Right cardiac atrium (tissue), 5 donors: ENCODE measurements around the gene ATXN7L3. TPM values are rescaled to one million over a fixed set of nuclear protein-coding genes. Genes with fewer than 3 reads are reported as not detected.
"Not testable (repeated sequence)": the region's sequence is repeated elsewhere in the genome, so short reads cannot be mapped to it uniquely, and the experiment has no call there.

Source experiments
- ATAC-seq, 2 donors: fragments of 200-7000 bp; cut with Tn5 transposase; one replicate each; pipeline versions ENCODE4 v1.8.0 to v1.9.1; 2020; ENCODE audit warnings: moderate library complexity in 2 of 2, mild to moderate bottlenecking in 1 of 2
- DNase-seq, 3 donors: peaks; one replicate each; pipeline ENCODE4 v3.0.0-alpha.2; 2020
- H3K27ac ChIP-seq: one replicate; pipeline ENCODE4 v1.5.1; 2013; ENCODE audit warnings: mild to moderate bottlenecking, low read length, control low read depth, moderate library complexity
- H3K27me3 ChIP-seq: one replicate; pipeline ENCODE4 v1.6.1; 2013; ENCODE audit not compliant: control insufficient read depth, insufficient read depth
- H3K4me1 ChIP-seq: one replicate; pipeline ENCODE4 v1.6.1; 2013; ENCODE audit warnings: low read length; ENCODE audit not compliant: control insufficient read depth, insufficient read depth
- H3K4me3 ChIP-seq: one replicate; pipeline ENCODE4 v1.5.1; 2013; ENCODE audit warnings: low read length, control low read depth
- H3K9me3 ChIP-seq: one replicate; pipeline ENCODE4 v1.6.1; 2013; ENCODE audit warnings: low read length; ENCODE audit not compliant: control insufficient read depth
- WGBS: extraction: QIAGEN DNeasy Blood & Tissue Kit; methylation state at CpG from one replicate; pipeline ENCODE4 v1.1.7; 2013; 5-methylcytosine and 5-hydroxymethylcytosine counted together
- intact Hi-C, 4 donors: fragments of 100-400 bp; cut with DNase I; formaldehyde crosslinking; loops; one replicate each; pipeline versions ENCODE4 v1.11.0 to v1.14.0; 2022 to 2023
- microRNA-seq, 2 donors: library from miRNA; unstranded; fragments of <30 nt; microRNA quantifications; one replicate each; pipeline ENCODE4 v1.2.0, GENCODE V29; 2020 to 2021
- polyA plus RNA-seq: library from polyadenylated mRNA; stranded (reverse); fragments of 200-250 nt; gene quantifications from one replicate; pipeline ENCODE4 v1.2.3, GENCODE V29; 2013
- total RNA-seq, 4 donors: library from RNA; stranded (reverse); fragmentation: NEBNext Ultra II Directional; extraction: Animal tissue kit (Norgen Biotek cat#: 25700); gene quantifications; one replicate each; pipeline ENCODE4 v1.2.1, GENCODE V29; 2021
- donor health status: healthy with polysubstance abuse.
- donor health status: DM: no; HTN: yes; CAD: no.
- donor health status: DM: no; HTN: no; CAD: no.
- donor health status: DM: no; HTN: yes; CAD: no; lungs with severe emphysema.
- donor health status: DM: yes; HTN: yes; CAD: no.

The ATXN7L3 gene
- total and polyA plus RNA-seq, 5 donors: 31.0 to 52.7 (median 40.6) TPM

DNA sequence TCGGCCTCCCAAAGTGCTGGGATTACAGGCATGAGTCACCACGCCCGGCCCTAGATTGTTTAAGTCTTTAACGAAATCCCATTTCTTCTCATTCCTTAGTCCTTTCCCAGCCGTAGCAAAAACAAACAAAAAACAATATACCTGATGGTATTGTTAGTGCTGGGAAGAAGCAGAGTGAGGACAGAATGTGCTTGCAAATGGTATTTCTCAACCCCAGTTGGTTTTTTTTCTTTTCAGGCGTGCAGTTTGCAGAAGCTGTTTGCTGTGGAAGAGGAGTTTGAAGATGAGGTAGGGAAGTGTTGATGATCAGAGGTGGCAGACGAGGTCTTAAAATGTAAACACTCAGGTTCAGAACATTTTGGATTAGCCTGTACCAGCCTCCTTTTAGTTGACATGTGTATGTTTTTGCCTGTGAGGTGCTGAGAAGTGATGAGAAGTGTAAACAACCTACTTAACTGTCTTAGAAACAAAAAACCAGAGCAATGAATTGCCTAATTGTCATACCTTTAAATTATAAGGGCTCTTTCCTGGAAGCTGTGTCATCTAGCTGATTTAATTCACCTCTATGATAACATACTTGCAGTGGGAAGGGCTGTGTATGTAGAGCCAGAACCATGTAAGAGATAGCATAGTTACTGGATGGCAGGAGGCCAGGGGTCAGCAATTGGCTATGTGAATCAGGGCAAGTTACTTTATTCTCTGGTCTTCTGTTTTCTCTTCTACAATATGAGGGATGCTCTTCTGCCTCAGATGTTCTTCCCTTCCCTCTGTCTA, 54.5 kb downstream of the ATXN7L3 start:
- Histone ChIP-seq H3K4me1 (peaks cover 5% of the 10 kb centered on the region), H3K27me3 (no peaks in the 10 kb centered on the region), H3K27ac (peak overlapping the region; percentile 30), H3K9me3 (no peaks in the 10 kb centered on the region), H3K4me3 (no peak overlapping the region)
- intact Hi-C loops: no loop called here
- WGBS: 80% methylated on average over 7 of the region's 7 CpGs
- ATAC-seq (no peak), DNase-seq (peak in 1 of 3 donors; percentile 61)

DNA sequence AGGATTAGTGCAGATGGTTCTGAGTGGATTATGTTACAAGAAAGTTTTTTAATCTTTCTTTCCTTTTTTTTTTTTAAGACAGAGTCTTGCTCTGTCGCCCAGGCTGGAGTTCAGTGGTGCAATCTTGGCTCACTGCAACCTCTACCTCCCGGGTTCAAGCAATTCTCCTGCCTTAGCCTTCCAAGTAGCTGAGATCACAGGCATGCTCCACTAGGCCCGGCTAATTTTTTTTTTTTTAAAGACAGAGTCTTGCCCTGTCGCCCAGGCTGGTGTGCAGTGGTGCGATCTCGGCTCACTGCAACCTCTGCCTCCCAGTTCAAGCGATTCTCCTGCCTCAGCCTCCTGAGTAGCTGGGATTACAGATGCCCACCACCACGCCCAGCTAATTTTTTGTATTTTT, 55.8 kb downstream of the ATXN7L3 start:
- DNase-seq, ATAC-seq, H3K27me3 ChIP-seq, H3K9me3 ChIP-seq, H3K4me1 ChIP-seq, H3K4me3 ChIP-seq, H3K27ac ChIP-seq, intact Hi-C loops: not testable (repeated sequence)
- 88% methylated on average over 8 of the region's 8 CpGs for WGBS

Small RNA genes lying within 50 kb of the gene (microRNA-seq; reads per million reads assigned to microRNA genes)
- 0 reads per million in 2 donors for gene MIR6782

Other genes starting within 250 kb of the ATXN7L3 start
- not detected for gene PYY, start 245.9 kb downstream of the ATXN7L3 start, total RNA-seq
- gene PYY, start 245.9 kb downstream of the ATXN7L3 start, polyA plus RNA-seq: not detected
- 1 to 10 TPM; 1.2 to 4.0 (median 2.3) TPM for gene NAGS, start 195.3 kb downstream of the ATXN7L3 start, total RNA-seq
- gene NAGS, start 195.3 kb downstream of the ATXN7L3 start, polyA plus RNA-seq: 1.8 TPM
- 10 to 100 TPM; 13.7 to 21.1 (median 19.3) TPM for gene TMEM101, start 184.9 kb downstream of the ATXN7L3 start, total RNA-seq
- 19.8 TPM for gene TMEM101, start 184.9 kb downstream of the ATXN7L3 start, polyA plus RNA-seq
- gene LSM12, start 133.2 kb downstream of the ATXN7L3 start, total RNA-seq: 10 to 100 TPM; 44.5 to 54.9 (median 49.3) TPM
- gene LSM12, start 133.2 kb downstream of the ATXN7L3 start, polyA plus RNA-seq: 35.0 TPM
- gene G6PC3, start 129.1 kb downstream of the ATXN7L3 start, total RNA-seq: 10 to 100 TPM; 31.9 to 46.9 (median 38.5) TPM
- 71.4 TPM for gene G6PC3, start 129.1 kb downstream of the ATXN7L3 start, polyA plus RNA-seq
- 10 to 100 TPM; 47.9 to 89.2 (median 74.4) TPM for gene HDAC5, start 76.2 kb downstream of the ATXN7L3 start, total RNA-seq
- 72.4 TPM for gene HDAC5, start 76.2 kb downstream of the ATXN7L3 start, polyA plus RNA-seq
- gene HROB, start 58.0 kb downstream of the ATXN7L3 start, total RNA-seq: 1 to 10 TPM in 1 of 4 donors, under 1 TPM in 3; 0.47 to 1.4 (median 0.76) TPM
- 0.38 TPM for gene HROB, start 58.0 kb downstream of the ATXN7L3 start, polyA plus RNA-seq
- gene ASB16, start 29.2 kb downstream of the ATXN7L3 start, total RNA-seq: 10 to 100 TPM in 2 of 4 donors, 1 to 10 TPM in 2; 5.3 to 11.3 (median 9.7) TPM
- 5.4 TPM for gene ASB16, start 29.2 kb downstream of the ATXN7L3 start, polyA plus RNA-seq
- 10 to 100 TPM; 23.5 to 27.6 (median 26.6) TPM for gene TMUB2, start 12.9 kb downstream of the ATXN7L3 start, total RNA-seq
- 26.3 TPM for gene TMUB2, start 12.9 kb downstream of the ATXN7L3 start, polyA plus RNA-seq
- 10 to 100 TPM; 36.7 to 63.4 (median 58.6) TPM for gene UBTF, start 19.8 kb upstream of the ATXN7L3 start, total RNA-seq
- 43.5 TPM for gene UBTF, start 19.8 kb upstream of the ATXN7L3 start, polyA plus RNA-seq
- under 1 TPM in 3 of 4 donors, not detected in 1; 0.31 to 0.72 (median 0.46) TPM for gene SLC4A1, start 68.3 kb upstream of the ATXN7L3 start, total RNA-seq
- 0.16 TPM for gene SLC4A1, start 68.3 kb upstream of the ATXN7L3 start, polyA plus RNA-seq
- gene RUNDC3A, start 108.7 kb upstream of the ATXN7L3 start, total RNA-seq: 1 to 10 TPM; 1.8 to 4.5 (median 2.3) TPM
- gene RUNDC3A, start 108.7 kb upstream of the ATXN7L3 start, polyA plus RNA-seq: 1.6 TPM
- 10 to 100 TPM; 56.7 to 69.9 (median 66.4) TPM for gene SLC25A39, start 124.9 kb upstream of the ATXN7L3 start, total RNA-seq
- gene SLC25A39, start 124.9 kb upstream of the ATXN7L3 start, polyA plus RNA-seq: 73.0 TPM
- 100 to 1,000 TPM; 158 to 215 (median 194) TPM for gene GRN, start 145.4 kb upstream of the ATXN7L3 start, total RNA-seq
- 100 TPM for gene GRN, start 145.4 kb upstream of the ATXN7L3 start, polyA plus RNA-seq
- gene FAM171A2, start 164.0 kb upstream of the ATXN7L3 start, total RNA-seq: 1 to 10 TPM; 2.4 to 4.0 (median 3.1) TPM
- gene FAM171A2, start 164.0 kb upstream of the ATXN7L3 start, polyA plus RNA-seq: 1.9 TPM
- gene ITGA2B, start 189.8 kb upstream of the ATXN7L3 start, total RNA-seq: 10 to 100 TPM in 1 of 4 donors, 1 to 10 TPM in 3; 3.9 to 14.3 (median 8.6) TPM
- gene ITGA2B, start 189.8 kb upstream of the ATXN7L3 start, polyA plus RNA-seq: 3.4 TPM